SU-DHL-6 (cell line): ENCODE measurements around the gene FIBP.

Experiments used
- H2AFZ ChIP-seq: fragments of 200-600 bp; sonication (generic); 2 replicates; pipeline ENCODE4 v1.6.1; 2014; ENCODE audit warnings: low read depth, mild to moderate bottlenecking, moderate library complexity, mixed read lengths, antibody characterized with exemption, low read length; ENCODE audit not compliant: severe bottlenecking
- H3F3A ChIP-seq: fragments of 200-600 bp; shearing (Covaris generic); 2 replicates; pipeline ENCODE4 v1.6.0; 2016; ENCODE audit warnings: antibody characterized with exemption, mild to moderate bottlenecking; ENCODE audit not compliant: insufficient read depth
- H3K27ac ChIP-seq: fragments of 200-600 bp; sonication (generic); 2 replicates; pipeline ENCODE4 v1.5.1; 2016; ENCODE audit warnings: low read depth, mild to moderate bottlenecking, low read length, moderate library complexity, mixed read lengths
- H3K27me3 ChIP-seq: fragments of 200-600 bp; sonication (generic), shearing (Covaris generic); 2 replicates; pipeline ENCODE4 v1.6.0; 2014; ENCODE audit warnings: mild to moderate bottlenecking, low read length
- H3K36me3 ChIP-seq: fragments of 200-600 bp; sonication (generic); 2 replicates; pipeline ENCODE4 v1.6.1; 2014; ENCODE audit warnings: mild to moderate bottlenecking, low read length, mixed read lengths
- H3K4me2 ChIP-seq: fragments of 300-600, 200-600 bp; shearing (Covaris generic), sonication (generic); 2 replicates; pipeline ENCODE4 v1.6.0; 2014; ENCODE audit warnings: low read length, low read depth, mild to moderate bottlenecking; ENCODE audit not compliant: poor library complexity, severe bottlenecking
- H3K4me3 ChIP-seq: fragments of 200-600 bp; sonication (generic); 2 replicates; pipeline ENCODE4 v1.5.1; 2014; ENCODE audit warnings: antibody characterized with exemption, low read length, mild to moderate bottlenecking, mixed read lengths; ENCODE audit not compliant: insufficient read depth, poor library complexity, severe bottlenecking
- H3K79me2 ChIP-seq: fragments of 200-600 bp; sonication (generic); 2 replicates; pipeline ENCODE4 v1.6.1; 2014; ENCODE audit warnings: mild to moderate bottlenecking, low read length, moderate library complexity; ENCODE audit not compliant: insufficient read depth
- H3K9ac ChIP-seq: fragments of 200-600 bp; sonication (generic); 2 replicates; pipeline ENCODE4 v1.7.0; 2014; ENCODE audit warnings: mild to moderate bottlenecking, low read length
- H3K9me2 ChIP-seq: fragments of 200-600 bp; sonication (generic); replicated peaks from 2 replicates; pipeline ENCODE4 v1.6.1; 2014; ENCODE audit warnings: low read length; ENCODE audit not compliant: insufficient read depth
- H3K9me3 ChIP-seq: fragments of 200-600 bp; sonication (generic); 2 replicates; pipeline ENCODE4 v1.6.1; 2014; ENCODE audit warnings: low read length, mixed read lengths; ENCODE audit not compliant: insufficient read depth
- H4K20me1 ChIP-seq: fragments of 200-600 bp; sonication (generic); 2 replicates; pipeline ENCODE4 v1.6.1; 2014; ENCODE audit warnings: low read depth, mild to moderate bottlenecking, antibody characterized with exemption, low read length, moderate library complexity, mixed read lengths
- EZH2phosphoT487 ChIP-seq: fragments of 200-600 bp; sonication (generic), shearing (Covaris generic); conservative IDR thresholded peaks from 2 replicates; pipeline ENCODE4 v1.6.1; 2018; ENCODE audit warnings: mild to moderate bottlenecking, antibody characterized with exemption, low read length, moderate library complexity, mixed read lengths
- TF ChIP-seq, protein P1 (sequence below): fragments of 200-600 bp; sonication (generic); IDR thresholded peaks from one replicate; pipeline ENCODE4 v1.5.1; 2017; ENCODE audit warnings: antibody characterized with exemption, mild to moderate bottlenecking, low read length, moderate library complexity; ENCODE audit not compliant: insufficient read depth, poor library complexity, severe bottlenecking

FIBP gene

GRCh38 chr11:65932558-65932919 is 44.3 kb upstream of the FIBP start:
- no peaks in the 10 kb centered on the region for H3K9me3 ChIP-seq
- H3K9ac ChIP-seq: no peak overlapping the region
- no peaks in the 10 kb centered on the region for H3K36me3 ChIP-seq
- H3K4me3 ChIP-seq: no peak overlapping the region
- no peaks in the 10 kb centered on the region for H3K9me2 ChIP-seq
- no peaks in the 10 kb centered on the region for H3F3A ChIP-seq
- H3K4me2 ChIP-seq: no peak overlapping the region
- TF ChIP-seq, protein P1, sequence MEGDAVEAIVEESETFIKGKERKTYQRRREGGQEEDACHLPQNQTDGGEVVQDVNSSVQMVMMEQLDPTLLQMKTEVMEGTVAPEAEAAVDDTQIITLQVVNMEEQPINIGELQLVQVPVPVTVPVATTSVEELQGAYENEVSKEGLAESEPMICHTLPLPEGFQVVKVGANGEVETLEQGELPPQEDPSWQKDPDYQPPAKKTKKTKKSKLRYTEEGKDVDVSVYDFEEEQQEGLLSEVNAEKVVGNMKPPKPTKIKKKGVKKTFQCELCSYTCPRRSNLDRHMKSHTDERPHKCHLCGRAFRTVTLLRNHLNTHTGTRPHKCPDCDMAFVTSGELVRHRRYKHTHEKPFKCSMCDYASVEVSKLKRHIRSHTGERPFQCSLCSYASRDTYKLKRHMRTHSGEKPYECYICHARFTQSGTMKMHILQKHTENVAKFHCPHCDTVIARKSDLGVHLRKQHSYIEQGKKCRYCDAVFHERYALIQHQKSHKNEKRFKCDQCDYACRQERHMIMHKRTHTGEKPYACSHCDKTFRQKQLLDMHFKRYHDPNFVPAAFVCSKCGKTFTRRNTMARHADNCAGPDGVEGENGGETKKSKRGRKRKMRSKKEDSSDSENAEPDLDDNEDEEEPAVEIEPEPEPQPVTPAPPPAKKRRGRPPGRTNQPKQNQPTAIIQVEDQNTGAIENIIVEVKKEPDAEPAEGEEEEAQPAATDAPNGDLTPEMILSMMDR: no peak
- no peak for TF ChIP-seq EZH2phosphoT487
- no peak overlapping the region for H2AFZ ChIP-seq
- no peaks in the 10 kb centered on the region for H3K27me3 ChIP-seq
- H3K79me2 ChIP-seq: no peaks in the 10 kb centered on the region
- H4K20me1 ChIP-seq: no peaks in the 10 kb centered on the region
- H3K27ac ChIP-seq: no peak overlapping the region

- no peaks in the 10 kb centered on the region for H4K20me1 ChIP-seq
- H3K9ac ChIP-seq: no peak overlapping the region
- no peaks in the 10 kb centered on the region for H3K27me3 ChIP-seq
- no peaks in the 10 kb centered on the region for H3K9me2 ChIP-seq
- no peaks in the 10 kb centered on the region for H3K36me3 ChIP-seq
- H3K9me3 ChIP-seq: no peaks in the 10 kb centered on the region
- TF ChIP-seq, protein P1: no peak
- TF ChIP-seq EZH2phosphoT487: no peak
- no peak overlapping the region for H3K27ac ChIP-seq
- no peaks in the 10 kb centered on the region for H3F3A ChIP-seq
- no peak overlapping the region for H2AFZ ChIP-seq
- no peak overlapping the region for H3K4me3 ChIP-seq
- H3K79me2 ChIP-seq: no peaks in the 10 kb centered on the region
- no peak overlapping the region for H3K4me2 ChIP-seq
These were observed 43.7 kb upstream of the FIBP start for GRCh38 chr11:65931773-65932557.

GRCh38 chr11:65928667-65929066 is 40.4 kb upstream of the FIBP start:
- no peak overlapping the region for H3K9ac ChIP-seq
- H3K4me2 ChIP-seq: no peak overlapping the region
- H3K79me2 ChIP-seq: no peaks in the 10 kb centered on the region
- no peaks in the 10 kb centered on the region for H3F3A ChIP-seq
- no peaks in the 10 kb centered on the region for H3K9me2 ChIP-seq
- no peaks in the 10 kb centered on the region for H3K9me3 ChIP-seq
- H3K27ac ChIP-seq: no peak overlapping the region
- H2AFZ ChIP-seq: no peak overlapping the region
- TF ChIP-seq, protein P1: no peak
- TF ChIP-seq EZH2phosphoT487: no peak
- no peaks in the 10 kb centered on the region for H3K27me3 ChIP-seq
- H4K20me1 ChIP-seq: no peaks in the 10 kb centered on the region
- no peak overlapping the region for H3K4me3 ChIP-seq
- H3K36me3 ChIP-seq: no peaks in the 10 kb centered on the region
